Measurements from ENCODE around the gene ASXL1.

GRCh38 chr20:32329817-32330554, 28.1 kb upstream of the ASXL1 start:
- no peak for TF ChIP-seq REST (IDR thresholded peaks at IDR 0.05; ENCODE audit: insufficient read depth in 1 of 2, low read depth in 2 of 2, low read length in 2 of 2)
- no peak for TF ChIP-seq SIN3A (IDR thresholded peaks at IDR 0.05; ENCODE audit: borderline replicate concordance, insufficient read depth, low read length)
- TF ChIP-seq POLR2AphosphoS5 (IDR thresholded peaks at IDR 0.05; ENCODE audit: low read depth, low read length) = no peak
- no peak for TF ChIP-seq TAF1 (IDR thresholded peaks at IDR 0.05; ENCODE audit: borderline replicate concordance, insufficient read depth, low read length)

Measured in PFSK-1 (cell line).